SK-MEL-5 (cell line): ENCODE data around the gene RNF149. TPM values are rescaled to one million over a fixed set of nuclear protein-coding genes. Genes with fewer than 3 reads are reported as not detected.
A peak's percentile ranks its signal among the peaks of the same experiment; 100 is the strongest.

Source experiments
- DNase-seq: peaks from one replicate; pipeline ENCODE4 v3.0.0-alpha.2; 2016; ENCODE audit warnings: low read depth, low spot score
- in situ Hi-C: cut with HindIII; loops from 2 replicates; pipeline ENCODE4 v1.10.0; 2016; ENCODE audit warnings: low sequenced_read_pairs, high pct_unique_total_duplicates, low pct_unique_long_range_greater_than_20kb
- total RNA-seq: library from RNA; depleted of rRNA; stranded (reverse); fragments of >200 nt; shearing (Covaris generic); gene quantifications from 2 replicates; pipeline ENCODE4 v1.2.3, GENCODE V29; 2014

The RNF149 gene
- total RNA-seq, 1 experiment from 2014 or later: 36.2 TPM

- DNase-seq: no peak
- in situ Hi-C loops: no loop called here
Observed at GRCh38 chr2:101305492-101306078, 2.9 kb downstream of the RNF149 start.

GRCh38 chr2:101305035-101305434 is 3.5 kb downstream of the RNF149 start:
- in situ Hi-C loops: no loop called here
- no peak for DNase-seq

GRCh38 chr2:101303688-101304087 is 4.8 kb downstream of the RNF149 start:
- in situ Hi-C loops: no loop called here
- no peak for DNase-seq

- no peak for DNase-seq
- in situ Hi-C loops: no loop called here
Observed at GRCh38 chr2:101302016-101302415, 6.5 kb downstream of the RNF149 start.

- in situ Hi-C loops: no loop called here
Observed at GRCh38 chr2:101300836-101301235, 7.7 kb downstream of the RNF149 start.

GRCh38 chr2:101300164-101300563 is 8.3 kb downstream of the RNF149 start:
- no peak for DNase-seq
- in situ Hi-C loops: no loop called here

More at GRCh38 chr2:101300836-101301235, 7.7 kb downstream of the RNF149 start:
- DNase-seq: no peak

- DNase-seq: no peak
- in situ Hi-C loops: no loop called here
Observed at GRCh38 chr2:101299604-101300003, 8.9 kb downstream of the RNF149 start.

GRCh38 chr2:101297383-101297782 is 11.1 kb downstream of the RNF149 start:
- in situ Hi-C loops: no loop called here
- no peak for DNase-seq

- in situ Hi-C loops: no loop called here
- no peak for DNase-seq
Observed at GRCh38 chr2:101296371-101296770, 12.1 kb downstream of the RNF149 start.

- DNase-seq: no peak
- in situ Hi-C loops: no loop called here
Observed at GRCh38 chr2:101295895-101296294, 12.6 kb downstream of the RNF149 start.

- in situ Hi-C loops: no loop called here
- no peak for DNase-seq
Observed at GRCh38 chr2:101294861-101295260, 13.6 kb downstream of the RNF149 start.

GRCh38 chr2:101293544-101293943 is 15.0 kb downstream of the RNF149 start:
- no peak for DNase-seq
- in situ Hi-C loops: no loop called here

GRCh38 chr2:101291973-101292372 is 16.5 kb downstream of the RNF149 start:
- in situ Hi-C loops: no loop called here

GRCh38 chr2:101290711-101291110 is 17.8 kb downstream of the RNF149 start:
- no peak for DNase-seq
- in situ Hi-C loops: no loop called here

More at GRCh38 chr2:101291973-101292372, 16.5 kb downstream of the RNF149 start:
- DNase-seq: no peak

- in situ Hi-C loops: no loop called here
- no peak for DNase-seq
Observed at GRCh38 chr2:101287303-101287702, 21.2 kb downstream of the RNF149 start.

- in situ Hi-C loops: no loop called here
- DNase-seq: no peak
Observed at GRCh38 chr2:101286684-101287083, 21.8 kb downstream of the RNF149 start.

GRCh38 chr2:101282980-101283379 is 25.5 kb downstream of the RNF149 start:
- no peak for DNase-seq
- in situ Hi-C loops: no loop called here

- no peak for DNase-seq
- in situ Hi-C loops: no loop called here
Observed at GRCh38 chr2:101281482-101281881, 27.0 kb downstream of the RNF149 start.

GRCh38 chr2:101278925-101279324 is 29.6 kb downstream of the RNF149 start:
- in situ Hi-C loops: no loop called here
- no peak for DNase-seq

GRCh38 chr2:101277111-101277510 is 31.4 kb downstream of the RNF149 start:
- in situ Hi-C loops: no loop called here
- DNase-seq: peak; percentile 14
